Colonic mucosa (tissue), 4 donors: ENCODE results near the gene PTOV1. TPM values are rescaled to one million over a fixed set of nuclear protein-coding genes. Genes with fewer than 3 reads are reported as not detected.
A peak's percentile ranks its signal among the peaks of the same experiment; 100 is the strongest.

Experiments used
- DNase-seq: peaks from one replicate; pipeline ENCODE4 v3.0.0-alpha.2; 2020
- H3K27ac ChIP-seq: fragments of 200-600 bp; one replicate; pipeline ENCODE4 v1.8.0; 2021
- H3K27me3 ChIP-seq: fragments of 200-600 bp; one replicate; pipeline ENCODE4 v1.8.0; 2021
- H3K36me3 ChIP-seq: fragments of 200-600 bp; one replicate; pipeline ENCODE4 v1.8.0; 2021
- H3K4me1 ChIP-seq: fragments of 200-600 bp; one replicate; pipeline ENCODE4 v1.8.0; 2021; ENCODE audit warnings: mild to moderate bottlenecking
- H3K4me3 ChIP-seq: fragments of 200-600 bp; one replicate; pipeline ENCODE4 v1.8.0; 2021
- H3K9ac ChIP-seq, 2 donors: one replicate each; pipeline ENCODE4 v1.7.0; 2013; ENCODE audit warnings: control low read depth in 2 of 2, low read depth in 2 of 2, low read length in 2 of 2
- H3K9me3 ChIP-seq: fragments of 200-600 bp; one replicate; pipeline ENCODE4 v1.8.0; 2021
- intact Hi-C: fragments of 100-400 bp; cut with DNase I; formaldehyde crosslinking; loops from one replicate; pipeline ENCODE4 v1.14.1; 2022
- total RNA-seq, 2 donors: library from RNA; stranded (reverse); fragmentation: NEBNext Ultra II Directional in 1 of 2; extraction: Animal tissue kit (Norgen Biotek cat#: 25700) in 1 of 2; gene quantifications; one replicate each; pipeline ENCODE4 v1.2.1, GENCODE V29; 2021
- TF ChIP-seq, protein P1 (sequence below): fragments of 200-600 bp; IDR thresholded peaks from one replicate; pipeline ENCODE4 v1.8.0; 2022; ENCODE audit warnings: antibody characterized with exemption, mild to moderate bottlenecking
- donor health status: healthy.
- donor health status: DM: no; HTN: no; CAD: no.
- donor health status: DM: no; HTN: no; CAD: no.

The PTOV1 gene
- total RNA-seq, 2 donors from 2014 or later: 109 to 128 TPM

- Histone ChIP-seq H3K4me1 (peaks cover 4% of the 10 kb centered on the region), H3K9me3 (no peaks in the 10 kb centered on the region), H3K27me3 (no peaks in the 10 kb centered on the region), H3K36me3 (peaks cover 12% of the 10 kb centered on the region), H3K9ac (peak overlapping the region; percentile 75 to 99), H3K4me3 (peak overlapping the region; percentile 81), H3K27ac (peak overlapping the region; percentile 97)
- peak; percentile 99 for DNase-seq
- TF ChIP-seq, protein P1, sequence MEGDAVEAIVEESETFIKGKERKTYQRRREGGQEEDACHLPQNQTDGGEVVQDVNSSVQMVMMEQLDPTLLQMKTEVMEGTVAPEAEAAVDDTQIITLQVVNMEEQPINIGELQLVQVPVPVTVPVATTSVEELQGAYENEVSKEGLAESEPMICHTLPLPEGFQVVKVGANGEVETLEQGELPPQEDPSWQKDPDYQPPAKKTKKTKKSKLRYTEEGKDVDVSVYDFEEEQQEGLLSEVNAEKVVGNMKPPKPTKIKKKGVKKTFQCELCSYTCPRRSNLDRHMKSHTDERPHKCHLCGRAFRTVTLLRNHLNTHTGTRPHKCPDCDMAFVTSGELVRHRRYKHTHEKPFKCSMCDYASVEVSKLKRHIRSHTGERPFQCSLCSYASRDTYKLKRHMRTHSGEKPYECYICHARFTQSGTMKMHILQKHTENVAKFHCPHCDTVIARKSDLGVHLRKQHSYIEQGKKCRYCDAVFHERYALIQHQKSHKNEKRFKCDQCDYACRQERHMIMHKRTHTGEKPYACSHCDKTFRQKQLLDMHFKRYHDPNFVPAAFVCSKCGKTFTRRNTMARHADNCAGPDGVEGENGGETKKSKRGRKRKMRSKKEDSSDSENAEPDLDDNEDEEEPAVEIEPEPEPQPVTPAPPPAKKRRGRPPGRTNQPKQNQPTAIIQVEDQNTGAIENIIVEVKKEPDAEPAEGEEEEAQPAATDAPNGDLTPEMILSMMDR: no peak
- intact Hi-C loops: no loop called here
Observed at GRCh38 chr19:49877879-49878743, 27.2 kb downstream of the PTOV1 start.

DNA sequence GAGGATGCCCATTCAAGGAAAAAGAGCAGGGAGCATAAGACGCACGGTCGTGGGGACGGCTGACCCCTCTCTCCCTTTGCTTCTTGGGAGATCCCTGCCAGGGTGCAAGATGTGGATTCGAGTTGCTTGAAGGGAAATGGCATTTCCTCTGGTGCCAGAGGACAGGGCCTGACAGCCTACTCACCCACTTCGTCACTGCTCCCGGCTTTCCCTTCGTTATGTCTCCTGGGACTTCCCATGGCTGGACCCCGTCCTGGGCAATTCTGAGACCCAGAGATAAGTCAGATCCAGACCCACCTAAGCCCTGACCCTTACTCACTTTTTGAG lies 27.7 kb downstream of the PTOV1 start:
- Histone ChIP-seq H3K4me3 (no peak overlapping the region), H3K9ac (no peak overlapping the region), H3K27me3 (no peaks in the 10 kb centered on the region), H3K9me3 (no peaks in the 10 kb centered on the region), H3K27ac (no peak overlapping the region), H3K36me3 (peaks cover 14% of the 10 kb centered on the region), H3K4me1 (peaks cover 4% of the 10 kb centered on the region)
- TF ChIP-seq, protein P1: no peak
- intact Hi-C loops: no loop called here
- peak; percentile 35 for DNase-seq

- Histone ChIP-seq H3K4me3 (no peak overlapping the region), H3K36me3 (peaks cover 20% of the 10 kb centered on the region), H3K9ac (no peak overlapping the region), H3K4me1 (peaks cover 4% of the 10 kb centered on the region), H3K27me3 (no peaks in the 10 kb centered on the region), H3K27ac (no peak overlapping the region), H3K9me3 (no peaks in the 10 kb centered on the region)
- intact Hi-C loops: no loop called here
- DNase-seq: peak; percentile 27
- TF ChIP-seq, protein P1: no peak
Observed at GRCh38 chr19:49879243-49879963, 28.4 kb downstream of the PTOV1 start.

DNA sequence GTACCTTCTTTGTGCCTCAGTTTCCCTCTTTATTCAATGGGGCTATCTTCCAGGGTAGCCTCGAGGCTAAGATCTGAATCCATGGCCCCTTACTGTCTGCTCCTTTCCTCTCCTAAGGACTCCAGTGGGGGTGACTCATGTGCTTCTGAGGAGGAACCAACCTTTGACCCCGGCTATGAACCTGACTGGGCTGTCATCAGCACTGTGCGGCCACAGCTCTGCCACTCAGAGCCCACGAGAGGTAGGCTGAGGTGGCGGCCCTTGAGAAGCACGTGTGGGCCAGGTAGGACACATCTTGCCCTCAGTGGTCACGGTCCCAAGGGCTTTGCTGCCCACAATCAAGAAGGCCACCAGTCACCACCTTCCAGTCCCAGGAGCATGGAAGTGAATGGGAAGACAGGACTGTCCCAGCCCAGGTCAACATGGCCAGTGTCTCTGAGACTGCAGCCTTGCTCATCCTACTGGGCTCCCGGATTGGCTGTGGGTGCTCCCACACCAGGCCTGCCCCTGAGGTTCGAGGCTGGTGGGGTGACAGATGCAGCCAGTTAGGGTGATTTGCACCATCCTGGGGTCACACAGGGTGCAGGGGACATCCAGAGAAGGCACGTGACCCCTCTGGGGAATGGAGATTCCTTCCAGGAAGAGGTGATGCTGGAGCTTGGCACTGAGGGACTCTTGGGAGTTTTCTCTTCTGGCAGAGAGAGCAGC lies 29.4 kb downstream of the PTOV1 start:
- DNase-seq: peak; percentile 19
- Histone ChIP-seq H3K9ac (no peak overlapping the region), H3K4me3 (no peak overlapping the region), H3K36me3 (peaks cover 20% of the 10 kb centered on the region), H3K9me3 (no peaks in the 10 kb centered on the region), H3K27me3 (no peaks in the 10 kb centered on the region), H3K4me1 (peaks cover 4% of the 10 kb centered on the region), H3K27ac (no peak overlapping the region)
- intact Hi-C loops: no loop called here
- TF ChIP-seq, protein P1: no peak

DNA sequence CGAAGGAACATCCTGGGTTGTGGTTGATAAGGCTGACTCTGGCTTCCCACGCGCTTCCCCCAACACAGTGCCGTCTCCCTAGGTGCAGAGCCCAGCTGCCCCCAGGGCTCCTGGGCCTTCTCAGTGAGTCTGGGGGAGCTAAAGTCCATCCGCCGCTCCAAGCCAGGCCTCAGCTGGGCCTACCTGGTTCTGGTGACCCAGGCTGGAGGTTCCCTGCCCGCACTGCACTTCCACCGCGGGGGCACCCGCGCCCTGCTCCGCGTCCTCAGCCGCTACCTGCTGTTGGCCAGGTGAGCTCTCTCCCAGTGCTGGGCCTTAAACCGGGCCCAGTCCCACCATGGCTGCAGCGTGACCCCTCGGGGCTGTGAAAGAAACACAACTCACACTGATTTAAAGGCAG lies 30.2 kb downstream of the PTOV1 start:
- DNase-seq: no peak
- Histone ChIP-seq H3K27ac (no peak overlapping the region), H3K4me1 (peaks cover 4% of the 10 kb centered on the region), H3K4me3 (no peak overlapping the region), H3K36me3 (peaks cover 20% of the 10 kb centered on the region), H3K9ac (no peak overlapping the region), H3K27me3 (no peaks in the 10 kb centered on the region), H3K9me3 (no peaks in the 10 kb centered on the region)
- intact Hi-C loops: no loop called here
- TF ChIP-seq, protein P1: no peak
